H9 (cell line): ENCODE measurements around the gene CAV3. TPM values are rescaled to one million over a fixed set of nuclear protein-coding genes. Genes with fewer than 3 reads are reported as not detected.

Source experiments
- DNase-seq: peaks from one replicate; pipeline ENCODE4 v3.0.0-alpha.2; 2017
- H2AFZ ChIP-seq: one replicate; pipeline ENCODE4 v1.6.1; 2013; ENCODE audit warnings: mild to moderate bottlenecking, low read length, control low read depth, moderate library complexity
- H2AK5ac ChIP-seq: 2 replicates; pipeline ENCODE4 v1.6.1; 2013; ENCODE audit warnings: low read length, control low read depth, mixed read lengths; ENCODE audit not compliant: insufficient read length
- H2BK120ac ChIP-seq: one replicate; pipeline ENCODE4 v1.6.1; 2013; ENCODE audit warnings: low read depth, mild to moderate bottlenecking, low read length, control low read depth, inconsistent platforms; ENCODE audit not compliant: poor library complexity, severe bottlenecking
- H2BK12ac ChIP-seq: 2 replicates; pipeline ENCODE4 v1.6.1; 2013; ENCODE audit warnings: low read length, control low read depth, mixed read lengths, low read depth; ENCODE audit not compliant: insufficient read length
- H2BK15ac ChIP-seq: 2 replicates; pipeline ENCODE4 v1.6.1; 2013; ENCODE audit warnings: low read depth, low read length, control low read depth
- H2BK20ac ChIP-seq: one replicate; pipeline ENCODE4 v1.6.1; 2013; ENCODE audit warnings: low read depth, mild to moderate bottlenecking, low read length, control low read depth, inconsistent platforms; ENCODE audit not compliant: poor library complexity, severe bottlenecking
- H2BK5ac ChIP-seq: 2 replicates; pipeline ENCODE4 v1.6.1; 2013; ENCODE audit warnings: low read length, control low read depth, mixed read lengths; ENCODE audit not compliant: insufficient read length
- H3K14ac ChIP-seq: 2 replicates; pipeline ENCODE4 v1.6.1; 2013; ENCODE audit warnings: low read length, control low read depth; ENCODE audit not compliant: insufficient read depth
- H3K18ac ChIP-seq: 2 replicates; pipeline ENCODE4 v1.6.1; 2013; ENCODE audit warnings: low read depth, mild to moderate bottlenecking, mixed read lengths, low read length, control low read depth; ENCODE audit not compliant: insufficient read length
- H3K23ac ChIP-seq: 2 replicates; pipeline ENCODE4 v1.6.1; 2013; ENCODE audit warnings: low read length, control low read depth, mixed read lengths, low read depth; ENCODE audit not compliant: insufficient read length
- H3K23me2 ChIP-seq: 2 replicates; pipeline ENCODE4 v1.6.1; 2013; ENCODE audit warnings: low read depth, mild to moderate bottlenecking, mixed read lengths, low read length, control low read depth; ENCODE audit not compliant: insufficient read length, poor library complexity, severe bottlenecking
- H3K27ac ChIP-seq: 2 replicates; pipeline ENCODE4 v1.5.1; 2013; ENCODE audit warnings: low read length, control low read depth, mixed read lengths, low read depth; ENCODE audit not compliant: insufficient read length
- H3K27me3 ChIP-seq: 2 replicates; pipeline ENCODE4 v1.6.1; 2013; ENCODE audit warnings: low read length, control low read depth, inconsistent platforms; ENCODE audit not compliant: insufficient read depth
- H3K4ac ChIP-seq: 2 replicates; pipeline ENCODE4 v1.6.1; 2013; ENCODE audit warnings: low read depth, mild to moderate bottlenecking, control low read depth, inconsistent platforms, low read length, moderate library complexity
- H3K4me1 ChIP-seq: 2 replicates; pipeline ENCODE4 v1.6.1; 2013; ENCODE audit warnings: low read length, control low read depth, inconsistent platforms; ENCODE audit not compliant: insufficient read depth
- H3K4me2 ChIP-seq: 2 replicates; pipeline ENCODE4 v1.6.1; 2013; ENCODE audit warnings: low read length, control low read depth, mixed read lengths; ENCODE audit not compliant: insufficient read length, insufficient read depth
- H3K56ac ChIP-seq: 2 replicates; pipeline ENCODE4 v1.6.1; 2013; ENCODE audit warnings: low read depth, mild to moderate bottlenecking, mixed read lengths, low read length, control low read depth; ENCODE audit not compliant: insufficient read length
- H3K79me1 ChIP-seq: 2 replicates; pipeline ENCODE4 v1.6.1; 2013; ENCODE audit warnings: low read depth, mild to moderate bottlenecking, moderate library complexity, low read length, control low read depth, inconsistent platforms; ENCODE audit not compliant: insufficient read depth, poor library complexity, severe bottlenecking
- H3K79me2 ChIP-seq: 2 replicates; pipeline ENCODE4 v1.6.1; 2013; ENCODE audit warnings: low read length, control low read depth, inconsistent platforms; ENCODE audit not compliant: insufficient read depth
- H3K9ac ChIP-seq: 2 replicates; pipeline ENCODE4 v1.6.1; 2013; ENCODE audit warnings: low read length, control low read depth, mixed read lengths; ENCODE audit not compliant: insufficient read length; ENCODE audit errors: extremely low read depth
- H3K9me3 ChIP-seq: one replicate; pipeline ENCODE4 v1.6.1; 2013; ENCODE audit warnings: low read depth, low read length, inconsistent platforms; ENCODE audit not compliant: control insufficient read depth
- H3T11ph ChIP-seq: one replicate; pipeline ENCODE4 v1.6.1; 2013; ENCODE audit warnings: mild to moderate bottlenecking, low read length, control low read depth, inconsistent platforms
- H4K20me1 ChIP-seq: one replicate; pipeline ENCODE4 v1.6.1; 2013; ENCODE audit not compliant: control insufficient read depth, insufficient read length, insufficient read depth
- H4K5ac ChIP-seq: 2 replicates; pipeline ENCODE4 v1.6.1; 2013; ENCODE audit warnings: low read depth, mild to moderate bottlenecking, mixed read lengths, low read length, control low read depth; ENCODE audit not compliant: insufficient read length
- H4K8ac ChIP-seq: replicated peaks from 2 replicates; pipeline ENCODE4 v1.6.1; 2013; ENCODE audit warnings: low read length, control low read depth, mixed read lengths, low read depth; ENCODE audit not compliant: insufficient read length
- H4K91ac ChIP-seq: 2 replicates; pipeline ENCODE4 v1.6.1; 2013; ENCODE audit warnings: low read depth, mild to moderate bottlenecking, moderate library complexity, mixed read lengths, low read length, control low read depth; ENCODE audit not compliant: insufficient read length
- H3K27ac Mint-ChIP-seq, 3 experiments: 2 replicates in 2 of 3; 3 replicates in 1 of 3; pipeline ENCODE4 v1.8.0; 2020 to 2021; ENCODE audit warnings: mixed read lengths in 3 of 3, mild to moderate bottlenecking in 1 of 3, moderate library complexity in 1 of 3
- H3K27me3 Mint-ChIP-seq: 2 replicates; pipeline ENCODE4 v1.8.0; 2021; ENCODE audit warnings: low read depth, mild to moderate bottlenecking, moderate library complexity, mixed read lengths
- H3K36me3 Mint-ChIP-seq, 3 experiments: 2 replicates in 2 of 3; 3 replicates in 1 of 3; pipeline ENCODE4 v1.8.0; 2020 to 2021; ENCODE audit warnings: low read depth in 3 of 3, mixed read lengths in 3 of 3; ENCODE audit not compliant: insufficient read depth in 1 of 3
- H3K4me1 Mint-ChIP-seq, 2 experiments: 2 replicates each; pipeline ENCODE4 v1.8.0; 2020; ENCODE audit warnings: mixed read lengths in 2 of 2
- H3K4me3 Mint-ChIP-seq, 2 experiments: 2 replicates in 1 of 2; 3 replicates in 1 of 2; pipeline ENCODE4 v1.8.0; 2020 to 2021; ENCODE audit warnings: mild to moderate bottlenecking in 2 of 2, mixed read lengths in 2 of 2, moderate library complexity in 1 of 2
- H3K9me3 Mint-ChIP-seq, 2 experiments: 2 replicates in 1 of 2; 3 replicates in 1 of 2; pipeline ENCODE4 v1.8.0; 2020; ENCODE audit warnings: mild to moderate bottlenecking in 2 of 2, mixed read lengths in 2 of 2, moderate library complexity in 1 of 2
- CTCF ChIP-seq: fragments of 200-600 bp; sonication (generic); conservative IDR thresholded peaks from 3 replicates; pipeline ENCODE4 v1.8.0; 2021; ENCODE audit warnings: antibody characterized with exemption, mild to moderate bottlenecking
- WGBS: extraction: QIAGEN DNeasy Blood & Tissue Kit; methylation state at CpG from one replicate; pipeline ENCODE4 v1.1.7; 2013; ENCODE audit warnings: missing lambda C conversion rate, low lambda C conversion rate, mixed read lengths; ENCODE audit not compliant: insufficient read length; ENCODE audit errors: extremely low coverage; 5-methylcytosine and 5-hydroxymethylcytosine counted together
- total RNA-seq: library from RNA; stranded (reverse); gene quantifications from 2 replicates; pipeline ENCODE4 v1.2.1, GENCODE V29; 2021

CAV3 gene
- total RNA-seq, 1 experiment from 2014 or later, result not detected

GRCh38 chr3:8765528-8765927 is 31.9 kb downstream of the CAV3 start:
- Mint-ChIP-seq H3K27ac (no peak overlapping the region), H3K9me3 (no peaks in the 10 kb centered on the region), H3K27me3 (peaks cover 80% of the 10 kb centered on the region), H3K36me3 (no peaks in the 10 kb centered on the region; a peak in 1 of 7 replicates), H3K4me3 (no peak overlapping the region), H3K4me1 (peaks cover 19 to 20% of the 10 kb centered on the region in 2 experiments)
- no peak overlapping the region for H4K91ac ChIP-seq
- H3K27me3 ChIP-seq, result peaks cover 13% of the 10 kb centered on the region; the same call in 1 of the 2 replicates
- no peak overlapping the region for H3K14ac ChIP-seq
- H3K23me2 ChIP-seq, result peaks cover 4% of the 10 kb centered on the region
- no peaks in the 10 kb centered on the region for H3K79me1 ChIP-seq
- no peak overlapping the region for H2BK120ac ChIP-seq
- H3K4me1 ChIP-seq, result 0 out of 2 replicates have a peak, but pooled peaks cover 2% of the 10 kb centered on the region
- H3K56ac ChIP-seq, result no peak overlapping the region
- no peak overlapping the region for H4K5ac ChIP-seq
- H3K4ac ChIP-seq, result no peak overlapping the region
- no peak overlapping the region for H2BK12ac ChIP-seq
- H3K79me2 ChIP-seq, result no peaks in the 10 kb centered on the region
- no peak overlapping the region for H2BK5ac ChIP-seq
- no peaks in the 10 kb centered on the region for H4K20me1 ChIP-seq
- H3K18ac ChIP-seq, result no peak overlapping the region
- no peak overlapping the region for H3T11ph ChIP-seq
- no peak overlapping the region for H3K9ac ChIP-seq
- no peak for TF ChIP-seq CTCF
- H3K4me2 ChIP-seq, result no peak overlapping the region
- H3K27ac ChIP-seq, result no peak overlapping the region
- no peak overlapping the region for H4K8ac ChIP-seq
- no peak overlapping the region for H2AK5ac ChIP-seq
- H3K9me3 ChIP-seq, result no peaks in the 10 kb centered on the region
- no peak overlapping the region for H2BK15ac ChIP-seq
- no peak overlapping the region for H2AFZ ChIP-seq
- H2BK20ac ChIP-seq, result no peak overlapping the region
- WGBS, result no CpG with 5 or more reads among the region's 4 CpGs
- no peak overlapping the region for H3K23ac ChIP-seq
- DNase-seq, result peak; percentile 5
